ENCODE measurements around the gene DENND1C.

- TF ChIP-seq TARDBP (IDR thresholded peaks at IDR 0.05) (no peak), E2F6 (IDR thresholded peaks at IDR 0.05; ENCODE audit: borderline replicate concordance in 1 of 2, extremely low read depth in 1 of 2, insufficient read depth in 1 of 2, insufficient read length in 1 of 2, low read depth in 1 of 2, low read length in 1 of 2, poor library complexity in 1 of 2, severe bottlenecking in 1 of 2) (no peak), ZNF551 (CRISPR knock-in tag; IDR thresholded peaks at IDR 0.05) (no peak), POLR3A (IDR thresholded peaks at IDR 0.05; ENCODE audit: borderline replicate concordance, extremely low read depth, insufficient read depth, insufficient read length) (no peak), PREB (CRISPR knock-in tag; IDR thresholded peaks at IDR 0.05) (no peak)
These were observed 10.5 kb downstream of the DENND1C start for GRCh38 chr19:6471076-6471475.

All from K562 (cell line).